Vagina (tissue), 2 donors: ENCODE data around the gene LRRC59.

Source experiments
- POLR2A ChIP-seq, 2 donors: fragments of 450-650 bp; IDR thresholded peaks; one replicate each; pipeline ENCODE4 v1.6.1; 2017; ENCODE audit warnings: antibody characterized with exemption in 2 of 2, mild to moderate bottlenecking in 2 of 2, moderate library complexity in 2 of 2
- POLR2AphosphoS5 ChIP-seq, 2 donors: sonication (generic); formaldehyde crosslinking; IDR thresholded peaks; one replicate each; pipeline ENCODE4 v1.9.0; 2017; ENCODE audit warnings: antibody characterized with exemption in 2 of 2, mild to moderate bottlenecking in 2 of 2, low read depth in 1 of 2; ENCODE audit not compliant: insufficient read depth in 1 of 2
- TF ChIP-seq, protein P1 (sequence below), 3 experiments: fragments of 450-650 bp in 2 of 3; fragments of 200-600 bp in 1 of 3; sonication (generic) in 1 of 3; IDR thresholded peaks; one replicate each; pipeline ENCODE4 v1.5.1; 2017 to 2019; ENCODE audit warnings: antibody characterized with exemption in 3 of 3, mild to moderate bottlenecking in 2 of 3, moderate library complexity in 2 of 3

GRCh38 chr17:50428831-50429424 lies 31.6 kb upstream of the LRRC59 start:
- TF ChIP-seq, protein P1, sequence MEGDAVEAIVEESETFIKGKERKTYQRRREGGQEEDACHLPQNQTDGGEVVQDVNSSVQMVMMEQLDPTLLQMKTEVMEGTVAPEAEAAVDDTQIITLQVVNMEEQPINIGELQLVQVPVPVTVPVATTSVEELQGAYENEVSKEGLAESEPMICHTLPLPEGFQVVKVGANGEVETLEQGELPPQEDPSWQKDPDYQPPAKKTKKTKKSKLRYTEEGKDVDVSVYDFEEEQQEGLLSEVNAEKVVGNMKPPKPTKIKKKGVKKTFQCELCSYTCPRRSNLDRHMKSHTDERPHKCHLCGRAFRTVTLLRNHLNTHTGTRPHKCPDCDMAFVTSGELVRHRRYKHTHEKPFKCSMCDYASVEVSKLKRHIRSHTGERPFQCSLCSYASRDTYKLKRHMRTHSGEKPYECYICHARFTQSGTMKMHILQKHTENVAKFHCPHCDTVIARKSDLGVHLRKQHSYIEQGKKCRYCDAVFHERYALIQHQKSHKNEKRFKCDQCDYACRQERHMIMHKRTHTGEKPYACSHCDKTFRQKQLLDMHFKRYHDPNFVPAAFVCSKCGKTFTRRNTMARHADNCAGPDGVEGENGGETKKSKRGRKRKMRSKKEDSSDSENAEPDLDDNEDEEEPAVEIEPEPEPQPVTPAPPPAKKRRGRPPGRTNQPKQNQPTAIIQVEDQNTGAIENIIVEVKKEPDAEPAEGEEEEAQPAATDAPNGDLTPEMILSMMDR (IDR thresholded peaks at IDR 0.05): no peak
- TF ChIP-seq POLR2A (IDR thresholded peaks at IDR 0.05) (no peak), POLR2AphosphoS5 (IDR thresholded peaks at IDR 0.05; ENCODE audit: insufficient read depth in 1 of 2, low read depth in 1 of 2) (peak in 1 of 2 donors; percentile 48)
